K562 (cell line): Measurements from ENCODE around the gene BCAS4. TPM values are rescaled to one million over a fixed set of nuclear protein-coding genes. Genes with fewer than 3 reads are reported as not detected.

ENCODE experiments used
- ATAC-seq: fragments of 200-7000 bp; cut with Tn5 transposase; 3 replicates; pipeline ENCODE4 v1.9.1; 2020; ENCODE audit warnings: moderate library complexity
- Bru-seq: library from RNA; stranded (reverse); fragments of 400-500 nt; gene quantifications from one replicate; lab custom pipeline; 2021; lab: Mats Ljungman, UMichigan
- BruChase-seq, 2 experiments: library from RNA; stranded (reverse); fragments of 400-500 nt; gene quantifications; one replicate each; lab custom pipeline; 2021; lab: Mats Ljungman, UMichigan
- BruUV-seq: library from RNA; stranded (reverse); fragments of 400-500 nt; replicated peaks from 2 replicates; lab custom pipeline; 2021; lab: Mats Ljungman, UMichigan
- CTCF ChIA-PET: fragments of 300-600 bp; formaldehyde crosslinking; extraction: SDS; loops from one replicate; lab custom pipeline; 2021; ENCODE audit warnings: low intra/inter-chr PET ratio; lab: Yijun Ruan, JAX
- POLR2A ChIA-PET: fragments of 300-600, 350-650 bp; sonication (Branson Sonifier 250); formaldehyde crosslinking; extraction: SDS; loops from one replicate; lab custom pipeline; 2021; ENCODE audit warnings: antibody characterized with exemption, inconsistent platforms; lab: Yijun Ruan, JAX
- DNase-seq, 4 experiments: peaks; one replicate each; pipeline versions ENCODE4 v3.0.0 to v3.0.0-alpha.2; 2011 to 2018; ENCODE audit warnings: low spot score in 3 of 4, mixed read lengths in 3 of 4; ENCODE audit errors: extremely low read depth in 1 of 4
- FAIRE-seq: peaks from 2 replicates; lab custom pipeline; 2011; peaks lifted over from hg19 to GRCh38; lab: Jason Lieb, UNC
- H2AFZ ChIP-seq: 2 replicates; pipeline ENCODE4 v1.6.0; 2011; ENCODE audit warnings: low read depth, low read length, control low read depth, inconsistent platforms
- H3K27ac ChIP-seq: fragments of 200-600 bp; 3 replicates; pipeline ENCODE4 v1.8.0; 2011; ENCODE audit warnings: low read depth, mild to moderate bottlenecking, control low read depth, inconsistent platforms, low read length, moderate library complexity, mixed read lengths; ENCODE audit errors: extremely low read depth
- H3K27me3 ChIP-seq, 2 experiments: fragments of 300-600 bp in 1 of 2; 2 replicates in 1 of 2; 3 replicates in 1 of 2; pipeline versions ENCODE4 v1.6.0 to v1.8.0; 2011; ENCODE audit warnings: inconsistent platforms in 2 of 2, low read length in 2 of 2, mild to moderate bottlenecking in 1 of 2, mixed read lengths in 1 of 2, moderate library complexity in 1 of 2; ENCODE audit not compliant: control insufficient read depth in 2 of 2, insufficient read depth in 2 of 2
- H3K36me3 ChIP-seq: fragments of 300-600 bp; 3 replicates; pipeline ENCODE4 v1.8.0; 2011; ENCODE audit warnings: mild to moderate bottlenecking, low read length, inconsistent platforms; ENCODE audit not compliant: control insufficient read depth, insufficient read depth
- H3K4me1 ChIP-seq, 2 experiments: fragments of 200-600 bp in 1 of 2; replicated peaks in 1 of 2; 2 replicates in 1 of 2; 3 replicates in 1 of 2; pipeline versions ENCODE4 v1.5.1 to v1.8.0; 2011; ENCODE audit warnings: inconsistent platforms in 2 of 2, low read length in 2 of 2, mild to moderate bottlenecking in 1 of 2, mixed read lengths in 1 of 2, moderate library complexity in 1 of 2; ENCODE audit not compliant: control insufficient read depth in 2 of 2, insufficient read depth in 2 of 2
- H3K4me2 ChIP-seq: 2 replicates; pipeline ENCODE4 v1.6.1; 2011; ENCODE audit warnings: low read length, control low read depth, inconsistent platforms, mixed read lengths; ENCODE audit not compliant: insufficient read depth
- H3K4me3 ChIP-seq: fragments of 200-600 bp; sonication (generic), shearing (Covaris generic); 2 replicates; pipeline ENCODE4 v1.5.1; 2016; ENCODE audit warnings: control low read depth, inconsistent platforms
- H3K79me2 ChIP-seq: fragments of 200-600 bp; 3 replicates; pipeline ENCODE4 v1.8.0; 2011; ENCODE audit warnings: low read length, inconsistent platforms; ENCODE audit not compliant: control insufficient read depth, insufficient read depth
- H3K9ac ChIP-seq, 2 experiments: 2 replicates each; pipeline versions ENCODE4 v1.6.0 to v1.6.1; 2011; ENCODE audit warnings: low read depth in 2 of 2, low read length in 2 of 2, control low read depth in 1 of 2, inconsistent platforms in 1 of 2, mild to moderate bottlenecking in 1 of 2, mixed read lengths in 1 of 2; ENCODE audit not compliant: insufficient read depth in 1 of 2
- H3K9me1 ChIP-seq: one replicate; pipeline ENCODE4 v1.6.0; 2011; ENCODE audit warnings: inconsistent platforms, mild to moderate bottlenecking, low read length, moderate library complexity; ENCODE audit not compliant: control insufficient read depth, insufficient read depth
- H3K9me3 ChIP-seq: replicated peaks from 2 replicates; pipeline ENCODE4 v1.5.1; 2011; ENCODE audit warnings: low read depth, low read length, inconsistent platforms; ENCODE audit not compliant: control insufficient read depth, insufficient read depth
- H4K20me1 ChIP-seq: replicated peaks from 2 replicates; pipeline ENCODE4 v1.6.1; 2011; ENCODE audit warnings: low read length, inconsistent platforms, mixed read lengths; ENCODE audit not compliant: control insufficient read depth, insufficient read depth
- NFIX ChIP-seq: fragments of 250-450 bp; sonication (Bioruptor Pico); IDR thresholded peaks from 2 replicates; pipeline ENCODE4 v1.4.0; 2020; ENCODE audit warnings: low read depth, mild to moderate bottlenecking, moderate library complexity
- SRSF9 ChIP-seq: fragments of 200-400 bp; formaldehyde crosslinking; IDR thresholded peaks from 2 replicates; pipeline ENCODE4 v1.6.1; 2017; ENCODE audit warnings: low read depth, low read length, borderline replicate concordance
- TAF9B ChIP-seq: fragments of 450-650 bp; IDR thresholded peaks from 2 replicates; pipeline ENCODE4 v1.6.1; 2018; ENCODE audit warnings: mild to moderate bottlenecking; ENCODE audit not compliant: partially characterized antibody
- WHSC1 ChIP-seq: IDR thresholded peaks from one replicate; pipeline ENCODE4 v1.6.1; 2012; ENCODE audit warnings: low read length, control low read depth, inconsistent platforms
- ZNF146 ChIP-seq: IDR thresholded peaks from one replicate; pipeline ENCODE4 v1.6.1; 2018; ENCODE audit warnings: missing compliant biosample characterization; ENCODE audit not compliant: unreplicated experiment
- ZNF75A ChIP-seq: fragments of 450-650 bp; formaldehyde crosslinking; IDR thresholded peaks from 2 replicates; pipeline ENCODE4 v1.4.0; 2020; ENCODE audit warnings: mild to moderate bottlenecking
- WGBS: fragments of 100-300 bp; shearing (Covaris generic); methylation state at CpG from one replicate; pipeline ENCODE4 v1.1.6; 2016; ENCODE audit warnings: low coverage, mixed read lengths; ENCODE audit not compliant: insufficient coverage; ENCODE audit errors: missing lambda C conversion rate; 5-methylcytosine and 5-hydroxymethylcytosine counted together
- in situ Hi-C: fragments of 300-500 bp; cut with MboI; formaldehyde crosslinking; loops from 4 replicates; pipeline ENCODE4 v1.15.0; 2018; ENCODE audit warnings: inconsistent platforms, mixed read lengths
- intact Hi-C: fragments of 100-400 bp; cut with micrococcal nuclease; formaldehyde crosslinking; loops from 2 replicates; pipeline ENCODE4 v1.14.2; 2022
- long read RNA-seq, 3 experiments: library from polyadenylated mRNA in 2 of 3; library from RNA in 1 of 3; unstranded in 2 of 3; stranded (forward) in 1 of 3; transcript quantifications; one replicate each; pipeline ENCODE4 v2.0.0, GENCODE V29; 2019 to 2022
- polyA minus RNA-seq, 3 experiments: library from RNA; depleted of rRNA, polyadenylated mRNA; stranded (reverse); fragments of >200 nt; gene quantifications; 2 replicates each; pipeline ENCODE4 v1.2.3, GENCODE V29; 2011
- polyA plus RNA-seq, 8 experiments: library from polyadenylated mRNA; depleted of rRNA in 4 of 8; stranded (reverse) in 5 of 8; unstranded in 3 of 8; fragments of >200 nt; fragmentation: Nextera tagmentation in 2 of 8; fragmentation: Illumina TruSeq in 1 of 8; extraction: Ambion mirVana in 2 of 8; extraction: Trizol in 1 of 8; gene quantifications; 2 replicates each; pipeline versions ENCODE4 v1.2.1 to v1.2.3, GENCODE V29; 2011 to 2014; ENCODE audit warnings: inconsistent platforms in 1 of 8, missing spikeins in 1 of 8
- total RNA-seq, 7 experiments: library from RNA; depleted of rRNA in 6 of 7; stranded (reverse); fragments of >200 nt in 6 of 7; fragmentation: Illumina TruSeq in 2 of 7; extraction: Trizol in 2 of 7; gene quantifications; 2 replicates each; pipeline versions ENCODE4 v1.2.1 to v1.2.3, GENCODE V29; 2011 to 2021; ENCODE audit warnings: low replicate concordance in 1 of 7
- TF ChIP-seq, protein P1 (sequence below), 3 experiments: fragments of 200-800 bp in 1 of 3; fragments of 250-450 bp in 1 of 3; fragments of 450-650 bp in 1 of 3; sonication (Bioruptor Pico) in 1 of 3; sonication (Bioruptor generic) in 1 of 3; formaldehyde crosslinking in 1 of 3; IDR thresholded peaks; 2 replicates each; pipeline versions ENCODE4 v1.6.1 to v1.8.0; 2016 to 2022; ENCODE audit warnings: mild to moderate bottlenecking in 2 of 3, missing genetic modification characterization in 2 of 3, missing compliant biosample characterization in 1 of 3, moderate library complexity in 1 of 3
- TF ChIP-seq, protein P2 (sequence below): fragments of 250-450 bp; sonication (Bioruptor Pico); IDR thresholded peaks from 2 replicates; pipeline ENCODE4 v1.4.0; 2020; ENCODE audit warnings: mild to moderate bottlenecking, moderate library complexity, borderline replicate concordance

The BCAS4 gene, protein sequence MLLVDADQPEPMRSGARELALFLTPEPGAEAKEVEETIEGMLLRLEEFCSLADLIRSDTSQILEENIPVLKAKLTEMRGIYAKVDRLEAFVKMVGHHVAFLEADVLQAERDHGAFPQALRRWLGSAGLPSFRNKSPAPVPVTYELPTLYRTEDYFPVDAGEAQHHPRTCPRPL
- total RNA-seq (2011; cell fraction: chromatin; rRNA removed; ENCODE audit: low replicate concordance): 2.3 and 2.5 TPM in 2 replicates
- total RNA-seq (2011; cell fraction: nucleolus; rRNA removed): 0.26 and 1.0 TPM in 2 replicates
- total RNA-seq (2011; cell fraction: nucleoplasm; rRNA removed): 1.8 and 2.7 TPM in 2 replicates
- 2.3 and 2.9 TPM in 2 replicates for total RNA-seq (2014; rRNA removed)
- 0.47 and 0.64 TPM in 2 replicates for total RNA-seq (2014; rRNA removed; fragmentation: Illumina TruSeq; extraction: Trizol)
- total RNA-seq (2015; rRNA removed; fragmentation: Illumina TruSeq; extraction: Trizol): 0.34 and 0.36 TPM in 2 replicates
- total RNA-seq (2021): 1.5 and 2.0 TPM in 2 replicates
- polyA plus RNA-seq (2011; rRNA removed): 0.65 and 1.1 TPM in 2 replicates
- polyA plus RNA-seq (2011; cell fraction: cytosol; rRNA removed): 1.2 and 2.1 TPM in 2 replicates
- polyA plus RNA-seq (2011; cell fraction: nucleus; rRNA removed): 0.27 and 0.70 TPM in 2 replicates
- polyA plus RNA-seq (2012): 0.87 and 1.4 TPM in 2 replicates
- polyA plus RNA-seq (2014; fragmentation: Illumina TruSeq; extraction: Trizol): 0.25 and 1.5 TPM in 2 replicates
- polyA plus RNA-seq (2014; fragmentation: Nextera tagmentation; extraction: Ambion mirVana): under 1 TPM; 0.15 to 0.20 TPM
- polyA plus RNA-seq (2014; rRNA removed): 0.40 and 2.1 TPM in 2 replicates
- polyA minus RNA-seq (2011; rRNA and poly(A)+ RNA removed): 0.06 and 0.63 TPM in 2 replicates
- not detected in 2 replicates for polyA minus RNA-seq (2011; cell fraction: cytosol; rRNA and poly(A)+ RNA removed)
- 0.22 and 1.2 TPM in 2 replicates for polyA minus RNA-seq (2011; cell fraction: nucleus; rRNA and poly(A)+ RNA removed)
- Bru-seq, nascent RNA: percentile 37 among the genes with signal in this experiment
- percentile 32 among the genes with signal in this experiment for BruChase-seq, experiment 1, labeled RNA remaining after a 2-hour chase
- BruChase-seq, experiment 2, labeled RNA remaining after a 6-hour chase: percentile 25 among the genes with signal in this experiment
- long read RNA-seq, experiment 1, full-length matches to known transcripts: 1 of 2 reads
- long read RNA-seq, experiment 1, partial matches to known transcripts: 0 of 2 reads
- long read RNA-seq, experiment 1, other reads (novel, unspliced or antisense): 1 of 2 reads
- long read RNA-seq, experiment 2: 0 reads
- long read RNA-seq, experiment 3: 0 reads

GRCh38 chr20:50794846-50795634 lies at the start of gene BCAS4:
Gene BCAS4 (plus strand): TSS chr20:50795061. CDS start chr20:50795084, 23 bp downstream.
- Histone ChIP-seq H3K27me3 (peaks cover 0 to 9% of the 10 kb centered on the region in 2 experiments; a peak in 2 of 5 replicates), H3K27ac (no peak within 1 kb of the TSS), H3K9me1 (no peaks in the 10 kb centered on the region), H4K20me1 (no peaks in the 10 kb centered on the region), H3K9ac (peak within 1 kb of the TSS; percentile 48 to 88; a peak in 3 of 4 replicates), H2AFZ (peak within 1 kb of the TSS; percentile 95), H3K4me2 (peak within 1 kb of the TSS; percentile 85), H3K4me3 (peak within 1 kb of the TSS; percentile 62), H3K4me1 (peaks cover 12 to 25% of the 10 kb centered on the region in 2 experiments), H3K79me2 (no peaks in the 10 kb centered on the region), H3K9me3 (no peaks in the 10 kb centered on the region), H3K36me3 (no peaks in the 10 kb centered on the region)
- BruUV-seq: no TSS peak
- peak; percentile 85 to 97 (median 94) for DNase-seq
- ChIA-PET POLR2A (interaction anchor here (0.6 to 2.0 kb wide), 8 partner anchors 8 to 182 kb away, joined by 3 to 9 read pairs (median 3); partner anchors contain the start of genes ADNP and DPM1), CTCF (interaction anchor here (0.6 to 3.2 kb wide), 7 partner anchors 87 to 800 kb away, joined by 3 to 28 read pairs (median 4); no protein-coding TSS in a partner anchor)
- WGBS: 9% methylated on average over 58 of the region's 92 CpGs
- intact Hi-C loops (loop anchor here (2.0 to 10.0 kb wide), 4 partner anchors 134 to 610 kb away; no protein-coding TSS in a partner anchor), in situ Hi-C loops (loop anchor here (10.0 kb wide), 1 partner anchor 510 kb away; no protein-coding TSS in a partner anchor)
- FAIRE-seq: peak; percentile 57
- ATAC-seq: peak; percentile 82
- TF ChIP-seq NFIX (CRISPR knock-in tag): no peak
- TF ChIP-seq ZNF146 (CRISPR knock-in tag): no peak
- no peak for TF ChIP-seq ZNF75A (CRISPR knock-in tag)
- no peak for TF ChIP-seq SRSF9
- no peak for TF ChIP-seq TAF9B
- TF ChIP-seq, protein P1, sequence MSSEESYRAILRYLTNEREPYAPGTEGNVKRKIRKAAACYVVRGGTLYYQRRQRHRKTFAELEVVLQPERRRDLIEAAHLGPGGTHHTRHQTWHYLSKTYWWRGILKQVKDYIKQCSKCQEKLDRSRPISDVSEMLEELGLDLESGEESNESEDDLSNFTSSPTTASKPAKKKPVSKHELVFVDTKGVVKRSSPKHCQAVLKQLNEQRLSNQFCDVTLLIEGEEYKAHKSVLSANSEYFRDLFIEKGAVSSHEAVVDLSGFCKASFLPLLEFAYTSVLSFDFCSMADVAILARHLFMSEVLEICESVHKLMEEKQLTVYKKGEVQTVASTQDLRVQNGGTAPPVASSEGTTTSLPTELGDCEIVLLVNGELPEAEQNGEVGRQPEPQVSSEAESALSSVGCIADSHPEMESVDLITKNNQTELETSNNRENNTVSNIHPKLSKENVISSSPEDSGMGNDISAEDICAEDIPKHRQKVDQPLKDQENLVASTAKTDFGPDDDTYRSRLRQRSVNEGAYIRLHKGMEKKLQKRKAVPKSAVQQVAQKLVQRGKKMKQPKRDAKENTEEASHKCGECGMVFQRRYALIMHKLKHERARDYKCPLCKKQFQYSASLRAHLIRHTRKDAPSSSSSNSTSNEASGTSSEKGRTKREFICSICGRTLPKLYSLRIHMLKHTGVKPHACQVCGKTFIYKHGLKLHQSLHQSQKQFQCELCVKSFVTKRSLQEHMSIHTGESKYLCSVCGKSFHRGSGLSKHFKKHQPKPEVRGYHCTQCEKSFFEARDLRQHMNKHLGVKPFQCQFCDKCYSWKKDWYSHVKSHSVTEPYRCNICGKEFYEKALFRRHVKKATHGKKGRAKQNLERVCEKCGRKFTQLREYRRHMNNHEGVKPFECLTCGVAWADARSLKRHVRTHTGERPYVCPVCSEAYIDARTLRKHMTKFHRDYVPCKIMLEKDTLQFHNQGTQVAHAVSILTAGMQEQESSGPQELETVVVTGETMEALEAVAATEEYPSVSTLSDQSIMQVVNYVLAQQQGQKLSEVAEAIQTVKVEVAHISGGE (CRISPR knock-in tag; IDR thresholded peaks at IDR 0.05): peak in 1 of 3 experiments; percentile 93; a peak in 2 of 6 replicates
- TF ChIP-seq, protein P2, sequence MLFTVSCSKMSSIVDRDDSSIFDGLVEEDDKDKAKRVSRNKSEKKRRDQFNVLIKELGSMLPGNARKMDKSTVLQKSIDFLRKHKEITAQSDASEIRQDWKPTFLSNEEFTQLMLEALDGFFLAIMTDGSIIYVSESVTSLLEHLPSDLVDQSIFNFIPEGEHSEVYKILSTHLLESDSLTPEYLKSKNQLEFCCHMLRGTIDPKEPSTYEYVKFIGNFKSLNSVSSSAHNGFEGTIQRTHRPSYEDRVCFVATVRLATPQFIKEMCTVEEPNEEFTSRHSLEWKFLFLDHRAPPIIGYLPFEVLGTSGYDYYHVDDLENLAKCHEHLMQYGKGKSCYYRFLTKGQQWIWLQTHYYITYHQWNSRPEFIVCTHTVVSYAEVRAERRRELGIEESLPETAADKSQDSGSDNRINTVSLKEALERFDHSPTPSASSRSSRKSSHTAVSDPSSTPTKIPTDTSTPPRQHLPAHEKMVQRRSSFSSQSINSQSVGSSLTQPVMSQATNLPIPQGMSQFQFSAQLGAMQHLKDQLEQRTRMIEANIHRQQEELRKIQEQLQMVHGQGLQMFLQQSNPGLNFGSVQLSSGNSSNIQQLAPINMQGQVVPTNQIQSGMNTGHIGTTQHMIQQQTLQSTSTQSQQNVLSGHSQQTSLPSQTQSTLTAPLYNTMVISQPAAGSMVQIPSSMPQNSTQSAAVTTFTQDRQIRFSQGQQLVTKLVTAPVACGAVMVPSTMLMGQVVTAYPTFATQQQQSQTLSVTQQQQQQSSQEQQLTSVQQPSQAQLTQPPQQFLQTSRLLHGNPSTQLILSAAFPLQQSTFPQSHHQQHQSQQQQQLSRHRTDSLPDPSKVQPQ (CRISPR knock-in tag): no peak
- no peak for TF ChIP-seq WHSC1
